Mesenchymal stem cell (in vitro differentiated cells and primary cell): Measurements from ENCODE around the gene ARHGEF3.

Experiments used
- DNase-seq: peaks from one replicate; pipeline ENCODE4 v3.0.0-alpha.2; 2013
- H2AFZ ChIP-seq: one replicate; pipeline ENCODE4 v1.6.1; 2013; ENCODE audit warnings: low read depth, mild to moderate bottlenecking, control low read depth, inconsistent platforms, low read length, moderate library complexity
- H2AK5ac ChIP-seq: 2 replicates; pipeline ENCODE4 v1.6.1; 2013; ENCODE audit warnings: low read length, moderate library complexity, mild to moderate bottlenecking, inconsistent platforms; ENCODE audit not compliant: severe bottlenecking
- H2BK120ac ChIP-seq: one replicate; pipeline ENCODE4 v1.6.1; 2013; ENCODE audit warnings: low read depth, mild to moderate bottlenecking, inconsistent platforms, low read length, moderate library complexity
- H2BK12ac ChIP-seq, 2 experiments: one replicate each; pipeline ENCODE4 v1.6.1; 2013; ENCODE audit warnings: inconsistent platforms in 2 of 2, low read length in 2 of 2, mild to moderate bottlenecking in 2 of 2, moderate library complexity in 2 of 2, control low read depth in 1 of 2
- H2BK15ac ChIP-seq: one replicate; pipeline ENCODE4 v1.6.1; 2013; ENCODE audit warnings: mild to moderate bottlenecking, low read depth, inconsistent platforms; ENCODE audit not compliant: poor library complexity, severe bottlenecking
- H2BK5ac ChIP-seq: 2 replicates; pipeline ENCODE4 v1.6.1; 2013; ENCODE audit warnings: low read depth, mild to moderate bottlenecking, low read length, control low read depth, inconsistent platforms; ENCODE audit not compliant: poor library complexity, severe bottlenecking
- H3K14ac ChIP-seq, 2 experiments: one replicate each; pipeline ENCODE4 v1.6.1; 2013; ENCODE audit warnings: inconsistent platforms in 2 of 2, low read length in 2 of 2, control low read depth in 1 of 2, mild to moderate bottlenecking in 1 of 2, moderate library complexity in 1 of 2
- H3K18ac ChIP-seq, 2 experiments: one replicate each; pipeline ENCODE4 v1.6.1; 2013; ENCODE audit warnings: inconsistent platforms in 2 of 2, low read length in 2 of 2, control low read depth in 1 of 2, low read depth in 1 of 2, mild to moderate bottlenecking in 1 of 2
- H3K23ac ChIP-seq, 2 experiments: one replicate each; pipeline ENCODE4 v1.6.1; 2013; ENCODE audit warnings: inconsistent platforms in 2 of 2, low read length in 2 of 2, mild to moderate bottlenecking in 2 of 2, moderate library complexity in 2 of 2, control low read depth in 1 of 2
- H3K27ac ChIP-seq: 2 replicates; pipeline ENCODE4 v1.5.1; 2013; ENCODE audit warnings: mild to moderate bottlenecking, moderate library complexity, low read length, control low read depth, inconsistent platforms; ENCODE audit not compliant: poor library complexity, severe bottlenecking
- H3K27me3 ChIP-seq, 2 experiments: 2 replicates each; pipeline versions ENCODE4 v1.6.1 to v1.7.0; 2013; ENCODE audit warnings: low read length in 2 of 2, mild to moderate bottlenecking in 2 of 2, moderate library complexity in 2 of 2, control low read depth in 1 of 2, inconsistent platforms in 1 of 2; ENCODE audit not compliant: control insufficient read depth in 1 of 2, insufficient read depth in 1 of 2
- H3K36me3 ChIP-seq, 2 experiments: 2 replicates each; pipeline versions ENCODE4 v1.6.1 to v1.7.0; 2013; ENCODE audit warnings: low read length in 2 of 2, control low read depth in 1 of 2, inconsistent platforms in 1 of 2, low read depth in 1 of 2, mild to moderate bottlenecking in 1 of 2; ENCODE audit not compliant: insufficient read depth in 2 of 2, control insufficient read depth in 1 of 2
- H3K4ac ChIP-seq, 2 experiments: one replicate each; pipeline ENCODE4 v1.6.1; 2013; ENCODE audit warnings: inconsistent platforms in 2 of 2, low read length in 2 of 2, mild to moderate bottlenecking in 2 of 2, moderate library complexity in 2 of 2, control low read depth in 1 of 2, low read depth in 1 of 2
- H3K4me1 ChIP-seq: 2 replicates; pipeline ENCODE4 v1.6.1; 2013; ENCODE audit warnings: low read depth, low read length, control low read depth; ENCODE audit not compliant: control insufficient read depth, insufficient read depth
- H3K4me2 ChIP-seq: 2 replicates; pipeline ENCODE4 v1.6.1; 2013; ENCODE audit warnings: low read length, mild to moderate bottlenecking, inconsistent platforms; ENCODE audit not compliant: poor library complexity, severe bottlenecking
- H3K4me3 ChIP-seq, 2 experiments: 2 replicates each; pipeline versions ENCODE4 v1.5.1 to v1.7.0; 2013; ENCODE audit warnings: low read length in 2 of 2, mild to moderate bottlenecking in 2 of 2, control low read depth in 1 of 2, low read depth in 1 of 2; ENCODE audit not compliant: insufficient read depth in 1 of 2
- H3K79me1 ChIP-seq: replicated peaks from 2 replicates; pipeline ENCODE4 v1.6.1; 2013; ENCODE audit warnings: mild to moderate bottlenecking, control low read depth, low read length, inconsistent platforms; ENCODE audit not compliant: poor library complexity, severe bottlenecking
- H3K9ac ChIP-seq: 2 replicates; pipeline ENCODE4 v1.7.0; 2013; ENCODE audit warnings: mild to moderate bottlenecking, low read length, moderate library complexity
- H3K9me3 ChIP-seq: 2 replicates; pipeline ENCODE4 v1.7.0; 2013; ENCODE audit warnings: mild to moderate bottlenecking, low read length; ENCODE audit not compliant: control insufficient read depth
- H4K8ac ChIP-seq: one replicate; pipeline ENCODE4 v1.6.1; 2013; ENCODE audit warnings: inconsistent platforms, mild to moderate bottlenecking, low read length, moderate library complexity
- H4K91ac ChIP-seq: one replicate; pipeline ENCODE4 v1.6.1; 2013; ENCODE audit warnings: mild to moderate bottlenecking, low read length, inconsistent platforms
- WGBS: methylation state at CpG from one replicate; pipeline ENCODE4 v1.1.7; 2013; ENCODE audit warnings: mixed read lengths; 5-methylcytosine and 5-hydroxymethylcytosine counted together

The ARHGEF3 gene

GRCh38 chr3:56792193-56792592 is 9.6 kb downstream of the ARHGEF3 start:
- peak; percentile 10 for DNase-seq

GRCh38 chr3:56790016-56790821 is 11.5 kb downstream of the ARHGEF3 start:
- WGBS: 97% methylated on average over 6 of the region's 6 CpGs
- Histone ChIP-seq H3K27ac (no peak overlapping the region), H2BK5ac (no peak overlapping the region), H3K4me3 (no peak overlapping the region), H2BK12ac (no peak overlapping the region), H2BK15ac (no peak overlapping the region), H3K4me1 (peaks cover 2% of the 10 kb centered on the region), H3K36me3 (no peaks in the 10 kb centered on the region), H3K9ac (no peak overlapping the region), H2AFZ (no peak overlapping the region), H2AK5ac (no peak overlapping the region), H4K91ac (no peak overlapping the region), H3K9me3 (no peaks in the 10 kb centered on the region), H3K23ac (no peak overlapping the region), H3K18ac (no peak overlapping the region), H3K79me1 (no peaks in the 10 kb centered on the region), H4K8ac (no peak overlapping the region), H3K14ac (no peak overlapping the region), H3K4ac (no peak overlapping the region), H3K27me3 (no peaks in the 10 kb centered on the region), H3K4me2 (no peak overlapping the region), H2BK120ac (no peak overlapping the region)
- DNase-seq: no peak

More at GRCh38 chr3:56792193-56792592, 9.6 kb downstream of the ARHGEF3 start:
- Histone ChIP-seq H2BK12ac (no peak overlapping the region), H3K23ac (no peak overlapping the region), H2BK5ac (no peak overlapping the region), H3K27me3 (no peaks in the 10 kb centered on the region), H3K36me3 (peaks cover 0 to 5% of the 10 kb centered on the region in 2 experiments), H3K9me3 (no peaks in the 10 kb centered on the region), H2AFZ (no peak overlapping the region), H4K91ac (no peak overlapping the region), H4K8ac (no peak overlapping the region), H3K14ac (no peak overlapping the region), H2BK120ac (no peak overlapping the region), H3K4ac (no peak overlapping the region), H3K4me2 (no peak overlapping the region), H3K4me1 (peaks cover 2% of the 10 kb centered on the region), H3K27ac (no peak overlapping the region), H2BK15ac (no peak overlapping the region), H2AK5ac (no peak overlapping the region), H3K9ac (no peak overlapping the region), H3K4me3 (no peak overlapping the region), H3K79me1 (no peaks in the 10 kb centered on the region), H3K18ac (no peak overlapping the region)
- WGBS: no CpG with 5 or more reads among the region's 1 CpG

GRCh38 chr3:56789076-56789475 is 12.7 kb downstream of the ARHGEF3 start:
- DNase-seq: no peak
- Histone ChIP-seq H3K4me2 (no peak overlapping the region), H3K9ac (no peak overlapping the region), H3K27ac (no peak overlapping the region), H2BK12ac (no peak overlapping the region), H3K79me1 (no peaks in the 10 kb centered on the region), H3K4me1 (peaks cover 3% of the 10 kb centered on the region), H2BK120ac (no peak overlapping the region), H3K4ac (no peak overlapping the region), H2BK5ac (no peak overlapping the region), H2AFZ (no peak overlapping the region), H2AK5ac (no peak overlapping the region), H2BK15ac (no peak overlapping the region), H3K4me3 (no peak overlapping the region), H3K36me3 (no peaks in the 10 kb centered on the region), H3K23ac (no peak overlapping the region), H3K27me3 (no peaks in the 10 kb centered on the region), H4K91ac (no peak overlapping the region), H3K9me3 (no peaks in the 10 kb centered on the region), H3K14ac (no peak overlapping the region), H4K8ac (no peak overlapping the region), H3K18ac (no peak overlapping the region)
- 100% methylated on average over 1 of the region's 3 CpGs for WGBS

GRCh38 chr3:56788521-56788920 is 13.2 kb downstream of the ARHGEF3 start:
- Histone ChIP-seq H2AK5ac (no peak overlapping the region), H3K79me1 (no peaks in the 10 kb centered on the region)

More at GRCh38 chr3:56788521-56788920, 13.2 kb downstream of the ARHGEF3 start:
- Histone ChIP-seq H3K4me3 (no peak overlapping the region), H3K9me3 (no peaks in the 10 kb centered on the region), H3K14ac (no peak overlapping the region), H3K27ac (no peak overlapping the region), H2AFZ (no peak overlapping the region), H3K9ac (no peak overlapping the region), H4K8ac (no peak overlapping the region), H2BK15ac (no peak overlapping the region), H3K4me2 (no peak overlapping the region), H3K36me3 (no peaks in the 10 kb centered on the region), H3K4ac (peak overlapping the region in 1 of 2 experiments; percentile 49), H3K4me1 (peaks cover 4% of the 10 kb centered on the region), H2BK12ac (no peak overlapping the region), H3K23ac (no peak overlapping the region), H3K27me3 (no peaks in the 10 kb centered on the region), H4K91ac (no peak overlapping the region), H2BK120ac (no peak overlapping the region), H3K18ac (no peak overlapping the region), H2BK5ac (no peak overlapping the region)
- 100% methylated on average over 2 of the region's 2 CpGs for WGBS
- no peak for DNase-seq
